ENCODE data around the gene AGTPBP1.
A peak's percentile ranks its signal among the peaks of the same experiment; 100 is the strongest.
"Not testable (repeated sequence)": the region's sequence is repeated elsewhere in the genome, so short reads cannot be mapped to it uniquely, and the experiment has no call there.

AGTPBP1 gene

GRCh38 chr9:85639675-85640186, 102.0 kb downstream of the AGTPBP1 start:
- DNase-seq (ENCODE audit: low read depth): no peak

DNA sequence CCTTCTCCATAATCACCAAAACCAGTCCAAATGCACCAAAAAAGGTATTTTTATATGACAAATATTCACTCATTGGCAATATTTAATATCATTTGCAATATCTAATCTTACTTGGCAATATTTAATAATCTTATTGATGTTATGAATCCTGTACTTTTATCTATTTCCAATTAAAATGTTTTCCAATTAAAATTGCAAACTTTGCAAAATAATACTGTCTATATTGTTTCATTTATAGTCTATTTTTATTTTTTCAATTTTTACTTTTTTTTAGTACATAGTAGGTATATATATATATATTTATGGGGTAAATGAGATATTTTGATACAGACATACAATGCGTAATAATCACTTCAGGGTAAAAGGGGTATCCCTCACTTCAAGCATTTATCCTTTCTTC, 109.9 kb downstream of the AGTPBP1 start:
- DNase-seq (ENCODE audit: low read depth): no peak

DNA sequence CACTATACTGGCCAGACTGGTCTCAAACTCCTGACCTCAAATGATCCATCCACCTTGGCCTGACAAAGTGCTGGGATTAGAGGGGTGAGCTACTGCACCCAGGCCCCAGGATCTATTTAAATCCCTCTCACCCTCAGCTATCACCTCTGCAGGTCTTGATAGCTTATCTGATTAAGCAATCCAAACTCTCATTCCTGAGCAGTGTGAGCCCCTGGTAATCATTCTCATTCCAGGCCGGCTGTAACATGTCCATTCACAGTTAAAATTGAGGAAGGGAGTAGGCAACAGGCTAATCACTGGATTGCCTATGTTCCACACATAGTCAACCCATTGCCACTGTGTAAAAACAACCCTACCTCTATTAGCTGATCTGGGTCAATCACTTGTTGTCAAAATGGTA, 111.1 kb downstream of the AGTPBP1 start:
- DNase-seq (ENCODE audit: low read depth): no peak

DNA sequence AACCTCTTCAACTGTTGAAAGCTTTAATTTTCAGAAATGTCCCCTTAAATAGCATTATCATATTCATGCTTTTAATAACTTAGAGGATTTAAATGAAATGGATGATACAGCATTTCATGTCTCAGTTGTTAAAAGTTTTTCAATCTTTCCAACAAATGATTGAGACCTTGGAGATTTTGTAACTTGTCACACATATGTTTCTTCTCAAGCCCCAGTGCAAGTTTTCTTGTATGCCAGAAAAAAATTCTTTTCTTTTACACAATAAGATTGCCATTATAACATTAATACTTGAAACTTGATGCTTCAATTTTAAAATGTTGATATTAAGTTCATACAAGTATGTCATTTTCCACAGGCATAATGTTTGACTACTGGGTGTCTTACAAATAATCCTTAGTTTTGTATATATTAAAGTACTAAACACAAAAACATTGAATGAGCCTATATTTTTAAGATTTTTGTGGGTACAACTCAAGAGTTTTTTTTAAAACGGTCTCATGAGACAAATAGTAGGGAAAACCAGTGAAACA, 124.5 kb downstream of the AGTPBP1 start:
- DNase-seq (ENCODE audit: low read depth): no peak

- DNase-seq (ENCODE audit: low read depth): no peak
Measured at GRCh38 chr9:85615792-85616191, 126.0 kb downstream of the AGTPBP1 start.

- DNase-seq (ENCODE audit: low read depth): peak; percentile 44
Measured at GRCh38 chr9:85610074-85610860, 131.5 kb downstream of the AGTPBP1 start.

DNA sequence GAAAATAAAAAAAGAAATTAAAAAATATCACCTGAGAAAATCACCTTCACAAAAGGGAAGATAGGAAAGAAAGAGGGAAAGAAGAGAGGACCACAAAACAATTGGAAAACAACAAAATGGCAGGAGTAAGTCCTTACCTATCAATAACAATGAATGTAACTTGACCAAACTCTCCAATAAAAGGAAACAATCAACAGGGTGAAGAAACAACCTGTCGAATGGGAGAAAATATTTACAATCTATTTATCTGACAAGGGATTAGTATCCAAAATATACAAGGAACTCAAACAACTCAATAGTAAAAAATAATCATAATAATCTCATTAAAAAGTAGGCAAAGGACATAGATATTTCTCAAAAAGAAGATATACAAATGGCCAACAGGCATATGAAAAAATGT, 135.8 kb downstream of the AGTPBP1 start:
- no peak for DNase-seq (ENCODE audit: low read depth)

DNA sequence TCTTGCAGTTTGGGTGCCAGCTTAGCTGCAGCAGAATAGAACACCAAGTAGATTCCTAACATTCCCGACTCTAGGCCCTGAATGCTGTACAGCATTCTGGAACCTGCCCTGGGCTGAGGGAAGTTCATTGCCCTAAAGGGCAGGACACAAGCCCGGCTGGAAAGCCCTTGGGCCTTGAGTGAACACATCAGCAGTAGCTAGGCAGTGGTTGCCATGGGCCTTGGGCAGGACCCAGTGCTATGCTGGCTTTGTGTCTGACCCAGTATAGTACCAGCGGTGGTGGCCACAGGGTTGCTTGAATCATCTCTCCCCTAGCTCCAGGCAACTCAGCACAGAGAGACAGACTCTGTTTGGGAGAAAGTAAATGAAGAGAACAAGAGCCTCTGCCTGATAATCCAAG, 137.8 kb downstream of the AGTPBP1 start:
- DNase-seq (ENCODE audit: low read depth): no peak

DNA sequence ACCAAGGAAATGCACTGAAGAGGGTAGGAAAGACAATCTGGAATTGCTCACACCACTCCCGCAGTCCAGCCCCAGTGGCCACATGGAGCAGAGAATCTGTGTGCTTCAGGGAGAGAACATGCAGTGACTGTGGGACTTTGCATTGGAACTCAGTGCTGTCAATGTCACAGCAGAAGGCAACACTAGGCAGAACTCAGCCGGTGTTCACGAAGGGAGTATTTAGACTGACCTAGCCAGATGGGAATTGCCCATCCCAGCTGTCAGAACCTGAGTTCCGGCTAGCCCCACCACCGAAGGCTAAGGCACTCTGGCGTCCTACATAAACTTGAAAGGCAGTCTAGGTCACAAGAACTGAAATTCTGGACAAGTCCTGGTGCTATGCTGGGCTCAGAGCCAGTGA, 139.0 kb downstream of the AGTPBP1 start:
- DNase-seq (ENCODE audit: low read depth): no peak

DNA sequence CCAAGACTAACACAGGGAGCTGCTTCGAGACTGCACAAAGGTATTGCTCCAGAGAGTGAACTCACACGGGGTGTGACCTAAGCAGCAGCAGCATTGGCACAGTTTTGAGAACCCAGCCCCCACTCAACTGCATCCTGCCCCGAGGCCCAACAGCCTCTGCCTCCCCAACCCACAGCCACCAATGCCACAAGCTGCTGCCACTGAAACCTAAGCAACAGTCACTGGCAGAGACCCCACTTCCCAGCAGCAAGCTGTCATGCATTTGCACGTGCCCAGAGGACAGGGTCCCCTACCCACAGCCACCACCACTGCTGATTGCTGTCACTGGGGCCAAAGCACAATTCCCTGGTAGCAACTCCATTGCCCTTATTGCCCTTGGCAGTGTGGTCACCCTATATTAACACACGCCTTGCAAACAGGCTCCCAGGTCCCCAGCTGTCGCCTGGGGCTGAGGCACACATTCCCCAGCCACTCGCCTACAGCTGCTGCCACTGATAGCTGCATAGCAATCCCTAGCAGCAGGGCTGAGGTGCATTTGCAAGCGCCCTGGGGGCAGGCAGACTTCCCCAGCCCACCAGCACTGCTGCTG, 141.0 kb downstream of the AGTPBP1 start:
- no peak for DNase-seq (ENCODE audit: low read depth)

- DNase-seq (ENCODE audit: low read depth): no peak
Measured at GRCh38 chr9:85599540-85600105, 142.1 kb downstream of the AGTPBP1 start.

DNA sequence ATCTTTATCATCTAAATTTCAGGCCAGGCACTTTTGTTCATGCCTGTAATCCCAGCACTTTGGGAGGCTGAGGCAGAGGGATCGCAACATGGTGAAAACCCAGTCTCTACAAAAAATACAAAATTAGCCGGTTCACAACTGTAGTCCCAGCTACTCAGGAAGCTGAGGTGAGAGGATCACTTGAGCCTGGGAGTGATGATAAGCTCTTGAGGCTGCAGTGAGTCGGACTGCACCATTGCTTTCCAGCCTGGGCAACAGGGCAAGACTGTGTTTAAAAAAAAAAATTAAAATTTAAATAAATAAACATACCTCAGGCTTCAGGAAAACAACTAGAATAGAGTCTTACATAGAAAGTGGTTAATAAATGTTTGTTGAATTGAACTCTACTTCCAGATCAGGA, 147.4 kb downstream of the AGTPBP1 start:
- DNase-seq (ENCODE audit: low read depth): no peak

- no peak for DNase-seq (ENCODE audit: low read depth)
Measured at GRCh38 chr9:85586684-85587083, 155.1 kb downstream of the AGTPBP1 start.

GRCh38 chr9:85577353-85577952, 164.3 kb downstream of the AGTPBP1 start:
- no peak for DNase-seq (ENCODE audit: low read depth)

DNA sequence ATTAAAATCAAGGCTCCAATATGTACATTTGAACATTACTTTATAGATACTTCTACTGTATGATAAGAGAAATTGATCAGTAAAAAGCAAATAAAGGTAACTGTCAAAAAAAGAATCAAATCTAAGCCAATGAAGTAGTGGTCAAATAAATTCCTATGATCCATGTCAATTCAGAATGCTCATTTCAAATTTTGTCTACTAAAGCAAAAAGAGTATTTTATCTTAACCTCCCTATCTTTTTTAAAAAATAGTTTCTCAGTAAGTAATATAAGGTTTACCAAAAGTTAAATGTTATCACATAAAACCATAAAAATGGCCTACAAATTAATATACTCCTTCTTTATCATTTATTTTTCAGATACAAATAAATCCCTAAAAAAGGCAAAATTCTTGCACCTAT, 165.9 kb downstream of the AGTPBP1 start:
- DNase-seq (ENCODE audit: low read depth): no peak

- not testable (repeated sequence) for DNase-seq (ENCODE audit: low read depth)
Measured at GRCh38 chr9:85573546-85573945, 168.2 kb downstream of the AGTPBP1 start.

GRCh38 chr9:85572917-85573316, 168.8 kb downstream of the AGTPBP1 start:
- DNase-seq (ENCODE audit: low read depth): not testable (repeated sequence)

GRCh38 chr9:85569988-85570387, 171.8 kb downstream of the AGTPBP1 start:
- peak; percentile 4 for DNase-seq (ENCODE audit: low read depth)

GRCh38 chr9:85559526-85559925, 182.2 kb downstream of the AGTPBP1 start:
- no peak for DNase-seq (ENCODE audit: low read depth)

GRCh38 chr9:85554349-85554748, 187.4 kb downstream of the AGTPBP1 start:
- DNase-seq (ENCODE audit: low read depth): no peak

GRCh38 chr9:85553475-85553874, 188.3 kb downstream of the AGTPBP1 start:
- no peak for DNase-seq (ENCODE audit: low read depth)

- no peak for DNase-seq (ENCODE audit: low read depth)
Measured at GRCh38 chr9:85547599-85547998, 194.2 kb downstream of the AGTPBP1 start.

DNA sequence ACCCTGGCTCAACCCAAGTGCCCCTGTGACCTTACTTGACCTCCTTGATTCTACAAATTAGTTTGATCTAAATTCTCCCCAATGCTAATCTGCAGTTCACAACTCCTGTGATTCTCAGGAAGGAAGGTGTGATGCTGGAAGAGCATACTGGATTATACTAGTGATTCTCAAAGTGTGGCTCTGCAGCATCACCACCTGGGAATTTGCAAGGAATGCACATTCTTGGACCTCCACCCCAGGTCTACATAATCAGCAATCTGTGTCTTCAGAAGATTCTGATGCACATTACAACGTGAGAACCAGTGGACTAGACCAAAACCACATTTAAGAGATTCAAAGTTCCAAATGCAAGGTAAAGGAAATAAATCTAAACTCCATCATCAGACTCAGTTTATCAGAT, 198.6 kb downstream of the AGTPBP1 start:
- no peak for DNase-seq (ENCODE audit: low read depth)

All from non-pigmented ciliary epithelial cell (primary cell).